Measurements from ENCODE around the gene PSMD9.
"Not testable (repeated sequence)": the region's sequence is repeated elsewhere in the genome, so short reads cannot be mapped to it uniquely, and the experiment has no call there.

Gene PSMD9

DNA sequence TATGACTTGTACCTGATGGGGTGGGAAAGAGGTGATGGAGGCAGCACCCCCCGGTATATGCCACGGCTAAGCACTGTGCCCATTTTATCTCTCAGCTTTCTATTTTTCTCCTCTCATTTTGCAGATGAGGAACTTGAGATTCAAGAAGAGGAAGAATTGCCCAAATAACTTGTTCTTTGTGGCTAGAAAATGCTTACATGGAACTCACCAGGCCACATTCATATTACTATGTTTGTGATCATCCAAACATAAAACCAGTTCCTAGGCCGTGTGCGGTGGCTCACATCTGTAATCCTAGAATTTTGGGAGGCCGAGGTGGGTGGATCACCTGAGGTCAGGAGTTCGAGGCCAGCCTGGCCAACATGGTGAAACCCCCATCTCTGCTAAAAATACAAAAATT lies 14.5 kb upstream of the PSMD9 start:
- DNase-seq = no peak

DNA sequence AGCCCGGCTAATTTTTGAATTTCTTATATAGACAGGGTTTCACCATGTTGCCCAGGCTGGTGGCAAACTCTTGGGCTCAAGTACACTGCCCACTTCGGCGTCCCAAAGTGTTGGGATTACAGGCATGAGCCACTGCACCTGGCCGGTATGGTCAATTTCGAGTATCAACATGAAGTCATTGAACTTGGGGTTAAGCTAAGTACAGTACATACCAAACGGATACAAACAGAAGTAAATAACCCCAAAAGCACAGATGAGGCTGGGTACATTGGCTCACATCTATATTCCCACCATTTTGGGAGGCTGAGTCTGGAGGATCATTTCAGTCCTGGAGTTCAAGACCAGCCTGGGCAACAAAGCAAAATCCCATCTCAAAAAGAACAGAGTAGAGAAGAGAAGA lies 13.0 kb upstream of the PSMD9 start:
- no peak for DNase-seq

- not testable (repeated sequence) for DNase-seq
Measured at GRCh38 chr12:121876080-121876447, 12.5 kb upstream of the PSMD9 start.

- DNase-seq = peak; percentile 20
Measured at GRCh38 chr12:121883315-121883660, 5.3 kb upstream of the PSMD9 start.

GRCh38 chr12:121885129-121885528 lies 3.5 kb upstream of the PSMD9 start:
- DNase-seq = not testable (repeated sequence)

- no peak for DNase-seq
Measured at GRCh38 chr12:121888083-121888477, 510 bp upstream of the PSMD9 start.

GRCh38 chr12:121889274-121889624 lies 659 bp downstream of the PSMD9 start:
- no peak for DNase-seq

- DNase-seq = not testable (repeated sequence)
Measured at GRCh38 chr12:121889661-121890060, 1.1 kb downstream of the PSMD9 start.

DNA sequence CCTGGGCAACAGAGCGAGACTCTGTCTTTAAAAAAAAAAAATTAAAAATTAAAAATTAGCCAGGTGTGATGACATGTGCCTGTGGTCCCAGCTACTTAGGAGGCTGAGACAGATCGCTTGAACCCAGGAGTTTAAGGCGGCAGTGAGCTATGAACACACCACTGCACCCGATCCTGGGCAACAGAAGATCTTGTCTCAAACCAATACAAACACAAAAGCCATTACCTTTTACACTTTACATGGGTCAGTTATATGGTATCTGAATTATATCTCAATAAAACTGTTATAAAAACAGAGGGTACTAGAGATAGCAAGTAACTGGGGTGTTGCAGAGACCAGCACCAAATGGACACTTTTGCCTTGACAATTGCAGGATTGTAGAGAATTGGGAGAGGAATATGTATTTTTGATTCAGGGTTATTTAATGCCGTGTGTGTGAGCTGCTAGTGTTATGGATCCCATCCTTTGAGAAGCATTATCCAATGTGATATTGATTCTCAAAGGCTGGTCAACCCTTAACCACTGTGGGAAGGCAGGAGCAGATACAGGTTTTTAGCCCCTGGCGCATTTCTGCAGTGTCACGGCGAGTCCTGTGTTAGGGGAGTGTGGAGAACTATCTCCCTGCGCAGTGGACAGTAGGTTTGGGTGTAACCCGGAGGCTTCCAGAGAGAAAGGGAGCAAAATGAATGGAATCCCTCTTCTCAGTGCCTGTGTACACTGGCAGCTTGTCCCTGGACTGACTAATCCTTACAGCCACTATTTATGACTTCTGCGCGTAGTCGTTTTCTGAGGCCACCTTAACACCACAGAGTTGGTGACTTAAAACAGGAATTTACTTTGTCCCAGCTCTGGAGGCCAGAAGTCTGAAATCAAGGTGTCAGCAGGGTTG lies 4.3 kb downstream of the PSMD9 start:
- no peak for DNase-seq

DNA sequence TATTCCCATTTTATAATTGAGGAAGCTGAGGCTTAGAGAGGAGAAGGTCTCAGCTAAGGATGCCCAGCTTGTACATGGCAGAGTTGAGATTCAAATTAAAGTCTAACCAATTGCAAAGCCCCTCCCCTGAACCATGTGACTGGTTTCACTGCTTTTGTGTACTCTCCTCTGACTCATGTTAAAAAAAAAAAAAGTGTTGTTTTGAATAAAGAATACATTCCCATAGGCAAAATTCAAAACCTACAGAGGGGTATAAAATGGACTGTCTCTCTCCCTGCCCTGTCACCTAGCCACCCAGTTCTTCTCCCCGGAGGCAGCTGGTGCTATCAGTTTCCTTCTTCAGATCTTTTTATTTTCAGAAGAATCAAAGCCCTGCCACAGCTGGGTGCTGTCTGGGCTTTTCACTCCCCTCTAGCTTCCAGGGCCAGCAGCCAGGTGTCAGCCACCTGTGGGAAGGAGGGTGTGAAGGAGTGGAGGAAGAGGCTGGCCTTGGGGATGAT lies 5.4 kb downstream of the PSMD9 start:
- no peak for DNase-seq

GRCh38 chr12:121894633-121895032 lies 6.0 kb downstream of the PSMD9 start:
- no peak for DNase-seq

DNA sequence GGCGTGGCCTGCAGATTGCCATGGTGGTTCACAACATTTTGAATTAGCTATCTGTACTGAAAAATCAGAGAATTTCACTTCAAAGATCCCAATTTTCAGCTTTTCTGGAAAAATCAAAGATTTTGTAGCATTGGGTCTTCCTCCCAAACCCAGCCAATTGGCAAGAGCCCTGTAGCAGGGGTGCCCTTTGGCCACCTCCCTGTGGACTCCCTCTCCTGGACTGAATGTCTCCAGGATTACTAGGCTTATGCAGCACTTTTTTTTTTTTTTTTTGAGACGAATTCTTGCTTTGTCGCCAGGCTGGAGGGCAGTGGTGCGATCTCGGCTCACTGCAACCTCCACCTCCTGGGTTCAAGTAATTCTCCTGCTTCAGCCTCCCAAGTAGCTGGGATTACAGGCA lies 9.7 kb downstream of the PSMD9 start:
- no peak for DNase-seq

DNA sequence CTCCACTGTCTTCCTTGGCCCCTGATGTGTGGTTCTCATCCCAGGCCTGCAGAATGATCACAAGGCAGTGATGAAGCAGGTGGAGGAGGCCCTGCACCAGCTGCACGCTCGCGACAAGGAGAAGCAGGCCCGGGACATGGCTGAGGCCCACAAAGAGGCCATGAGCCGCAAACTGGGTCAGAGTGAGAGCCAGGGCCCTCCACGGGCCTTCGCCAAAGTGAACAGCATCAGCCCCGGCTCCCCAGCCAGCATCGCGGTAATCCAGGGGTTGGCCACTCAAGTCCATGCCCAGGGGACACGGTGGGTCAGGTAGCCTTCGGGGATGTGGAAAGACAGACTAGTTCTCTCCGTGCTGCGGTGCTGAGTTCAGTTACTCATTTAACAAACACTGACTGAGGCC lies 11.0 kb downstream of the PSMD9 start:
- DNase-seq = no peak

DNA sequence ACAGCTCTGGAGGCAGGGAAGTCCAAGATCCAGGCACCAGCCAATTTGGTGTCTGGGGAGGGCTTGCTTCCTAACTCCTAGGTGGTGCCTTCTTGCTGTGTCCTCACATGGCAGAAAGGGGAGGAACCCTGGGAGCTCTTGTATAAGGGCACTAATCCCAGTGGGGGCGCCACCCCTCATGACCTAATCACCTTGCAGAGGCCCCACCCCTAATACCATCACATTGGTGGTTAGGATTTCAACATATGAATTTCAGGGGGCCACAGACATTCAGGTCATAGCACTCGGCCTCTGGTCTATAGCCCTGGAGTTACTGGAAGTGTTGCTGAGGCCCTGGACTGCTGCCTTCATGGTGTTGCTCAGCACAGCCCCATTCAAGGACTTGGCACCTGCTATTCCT lies 14.6 kb downstream of the PSMD9 start:
- DNase-seq = no peak

- no peak for DNase-seq
Measured at GRCh38 chr12:121905746-121906145, 17.2 kb downstream of the PSMD9 start.

- DNase-seq = no peak
Measured at GRCh38 chr12:121908702-121909101, 20.1 kb downstream of the PSMD9 start.

- no peak for DNase-seq
Measured at GRCh38 chr12:121911824-121912585, 23.4 kb downstream of the PSMD9 start.

- DNase-seq = no peak
Measured at GRCh38 chr12:121915841-121916321, 27.3 kb downstream of the PSMD9 start.

DNA sequence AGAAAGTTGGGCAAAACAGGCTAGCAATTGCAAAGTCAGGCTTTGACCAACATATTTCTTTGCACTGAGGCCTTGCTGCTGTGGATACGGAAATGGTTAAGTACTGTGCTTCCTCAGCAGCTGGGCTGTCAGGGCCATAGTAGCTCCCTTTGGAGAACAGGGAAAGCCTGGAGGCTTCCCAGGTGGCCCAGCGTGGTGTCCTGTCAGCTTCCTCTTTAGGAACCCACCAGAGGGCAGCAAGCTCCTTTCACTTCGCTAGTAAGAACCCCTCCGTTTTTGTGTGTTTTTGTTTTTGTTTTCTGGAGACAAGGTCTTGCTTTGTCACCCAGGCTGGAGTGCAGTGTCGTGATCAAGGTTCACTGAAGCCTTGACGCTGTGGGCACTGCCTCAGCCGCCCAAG lies 28.1 kb downstream of the PSMD9 start:
- DNase-seq = no peak

GRCh38 chr12:121917950-121918678 lies 29.5 kb downstream of the PSMD9 start, which contains the start of gene CFAP251:
Gene CFAP251 (plus strand): TSS chr12:121918592. CDS start chr12:121921306, 2,714 bp downstream.
- peak; percentile 63 for DNase-seq

GRCh38 chr12:121918679-121919038 lies 30.1 kb downstream of the PSMD9 start:
- no peak for DNase-seq

GRCh38 chr12:121921066-121921465 lies 32.5 kb downstream of the PSMD9 start:
- no peak for DNase-seq

- no peak for DNase-seq
Measured at GRCh38 chr12:121925358-121925695, 36.7 kb downstream of the PSMD9 start.

All from NCI-H187 treated with DMSO at 0.1 percent for 48 hours (cell line).